Vagina (tissue), 2 donors: ENCODE data around the gene FADS2. TPM values are rescaled to one million over a fixed set of nuclear protein-coding genes. Genes with fewer than 3 reads are reported as not detected.

ENCODE experiments used
- DNase-seq, 2 donors: peaks; one replicate each; pipeline ENCODE4 v3.0.0-alpha.2; 2017; ENCODE audit errors: extremely low spot score in 2 of 2
- H3K27ac ChIP-seq: fragments of 200-600 bp; sonication (generic); one replicate; pipeline ENCODE4 v1.5.1; 2019
- H3K27me3 ChIP-seq: fragments of 200-600 bp; sonication (generic); one replicate; pipeline ENCODE4 v1.5.1; 2019
- H3K36me3 ChIP-seq, 2 donors: fragments of 200-600 bp; sonication (generic); one replicate each; pipeline ENCODE4 v1.5.1; 2017 to 2019
- H3K4me1 ChIP-seq: fragments of 200-600 bp; sonication (generic); one replicate; pipeline ENCODE4 v1.5.1; 2019
- H3K4me3 ChIP-seq, 2 donors: fragments of 200-600 bp; sonication (generic); 1 replicate in 1 of 2; 2 replicates in 1 of 2; pipeline ENCODE4 v1.5.1; 2016 to 2019
- H3K9me3 ChIP-seq: fragments of 200-600 bp; sonication (generic); one replicate; pipeline ENCODE4 v1.5.1; 2019
- POLR2A ChIP-seq, 2 donors: fragments of 450-650 bp; IDR thresholded peaks; one replicate each; pipeline ENCODE4 v1.6.1; 2017; ENCODE audit warnings: antibody characterized with exemption in 2 of 2, mild to moderate bottlenecking in 2 of 2, moderate library complexity in 2 of 2
- POLR2AphosphoS5 ChIP-seq, 2 donors: sonication (generic); formaldehyde crosslinking; IDR thresholded peaks; one replicate each; pipeline ENCODE4 v1.9.0; 2017; ENCODE audit warnings: antibody characterized with exemption in 2 of 2, mild to moderate bottlenecking in 2 of 2, low read depth in 1 of 2; ENCODE audit not compliant: insufficient read depth in 1 of 2
- intact Hi-C: fragments of 100-400 bp; cut with DNase I; formaldehyde crosslinking; loops from one replicate; pipeline ENCODE4 v1.15.1; 2023
- total RNA-seq: library from RNA; depleted of rRNA; stranded (reverse); fragments of >200 nt; gene quantifications from one replicate; pipeline ENCODE4 v1.2.3, GENCODE V29; 2016
- TF ChIP-seq, protein P1 (sequence below), 3 experiments: fragments of 450-650 bp in 2 of 3; fragments of 200-600 bp in 1 of 3; sonication (generic) in 1 of 3; IDR thresholded peaks; one replicate each; pipeline ENCODE4 v1.5.1; 2017 to 2019; ENCODE audit warnings: antibody characterized with exemption in 3 of 3, mild to moderate bottlenecking in 2 of 3, moderate library complexity in 2 of 3

Gene FADS2
- total RNA-seq, 1 donor from 2014 or later: 25.5 TPM

- Histone ChIP-seq H3K9me3 (no peaks in the 10 kb centered on the region), H3K4me3 (no peak overlapping the region), H3K36me3 (peaks cover 0 to 7% of the 10 kb centered on the region in 2 donors), H3K27ac (no peak overlapping the region), H3K27me3 (no peaks in the 10 kb centered on the region), H3K4me1 (peaks cover 10% of the 10 kb centered on the region)
- TF ChIP-seq, protein P1, sequence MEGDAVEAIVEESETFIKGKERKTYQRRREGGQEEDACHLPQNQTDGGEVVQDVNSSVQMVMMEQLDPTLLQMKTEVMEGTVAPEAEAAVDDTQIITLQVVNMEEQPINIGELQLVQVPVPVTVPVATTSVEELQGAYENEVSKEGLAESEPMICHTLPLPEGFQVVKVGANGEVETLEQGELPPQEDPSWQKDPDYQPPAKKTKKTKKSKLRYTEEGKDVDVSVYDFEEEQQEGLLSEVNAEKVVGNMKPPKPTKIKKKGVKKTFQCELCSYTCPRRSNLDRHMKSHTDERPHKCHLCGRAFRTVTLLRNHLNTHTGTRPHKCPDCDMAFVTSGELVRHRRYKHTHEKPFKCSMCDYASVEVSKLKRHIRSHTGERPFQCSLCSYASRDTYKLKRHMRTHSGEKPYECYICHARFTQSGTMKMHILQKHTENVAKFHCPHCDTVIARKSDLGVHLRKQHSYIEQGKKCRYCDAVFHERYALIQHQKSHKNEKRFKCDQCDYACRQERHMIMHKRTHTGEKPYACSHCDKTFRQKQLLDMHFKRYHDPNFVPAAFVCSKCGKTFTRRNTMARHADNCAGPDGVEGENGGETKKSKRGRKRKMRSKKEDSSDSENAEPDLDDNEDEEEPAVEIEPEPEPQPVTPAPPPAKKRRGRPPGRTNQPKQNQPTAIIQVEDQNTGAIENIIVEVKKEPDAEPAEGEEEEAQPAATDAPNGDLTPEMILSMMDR (IDR thresholded peaks at IDR 0.05): no peak
- no peak for TF ChIP-seq POLR2A (IDR thresholded peaks at IDR 0.05)
- TF ChIP-seq POLR2AphosphoS5 (IDR thresholded peaks at IDR 0.05; ENCODE audit: insufficient read depth in 1 of 2, low read depth in 1 of 2): no peak
- no peak for DNase-seq
- intact Hi-C loops: no loop called here
Observed at GRCh38 chr11:61780581-61781162, 47.4 kb upstream of the FADS2 start.

GRCh38 chr11:61781585-61781984 is 46.5 kb upstream of the FADS2 start:
- peaks cover 0 to 15% of the 10 kb centered on the region in 2 donors for H3K36me3 ChIP-seq
- H3K27ac ChIP-seq: no peak overlapping the region
- peaks cover 10% of the 10 kb centered on the region for H3K4me1 ChIP-seq
- no peak overlapping the region for H3K4me3 ChIP-seq
- no peaks in the 10 kb centered on the region for H3K27me3 ChIP-seq
- H3K9me3 ChIP-seq: no peaks in the 10 kb centered on the region
- TF ChIP-seq, protein P1 (IDR thresholded peaks at IDR 0.05): no peak
- no peak for TF ChIP-seq POLR2AphosphoS5 (IDR thresholded peaks at IDR 0.05; ENCODE audit: insufficient read depth in 1 of 2, low read depth in 1 of 2)
- no peak for TF ChIP-seq POLR2A (IDR thresholded peaks at IDR 0.05)
- intact Hi-C loops: no loop called here
- no peak for DNase-seq

DNA sequence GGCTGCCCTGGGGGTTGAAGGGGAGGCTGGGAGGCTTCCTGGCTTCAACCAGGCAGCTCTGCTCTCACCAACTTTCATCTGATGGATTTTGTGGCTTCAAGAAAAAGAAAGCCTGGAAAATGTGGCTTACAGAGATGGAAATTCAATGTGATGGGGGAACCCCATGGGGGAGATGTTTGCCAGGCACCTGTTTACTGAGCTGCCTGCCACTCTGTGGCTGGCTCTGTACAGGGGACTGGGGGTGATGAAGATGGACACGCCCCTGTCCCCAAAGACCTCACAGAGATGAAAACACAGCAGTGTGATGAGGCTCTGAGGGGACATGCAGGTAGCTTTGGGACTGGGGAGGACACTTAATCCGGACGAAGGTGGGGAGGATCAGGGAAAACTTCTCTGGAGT is 45.8 kb upstream of the FADS2 start:
- Histone ChIP-seq H3K4me3 (no peak overlapping the region), H3K27ac (no peak overlapping the region), H3K4me1 (peaks cover 6% of the 10 kb centered on the region), H3K9me3 (no peaks in the 10 kb centered on the region), H3K27me3 (no peaks in the 10 kb centered on the region), H3K36me3 (peaks cover 0 to 22% of the 10 kb centered on the region in 2 donors)
- no peak for DNase-seq
- TF ChIP-seq, protein P1 (IDR thresholded peaks at IDR 0.05): no peak
- TF ChIP-seq POLR2AphosphoS5 (IDR thresholded peaks at IDR 0.05; ENCODE audit: insufficient read depth in 1 of 2, low read depth in 1 of 2) (no peak), POLR2A (IDR thresholded peaks at IDR 0.05) (no peak)
- intact Hi-C loops: no loop called here

- TF ChIP-seq POLR2A (IDR thresholded peaks at IDR 0.05) (no peak), POLR2AphosphoS5 (IDR thresholded peaks at IDR 0.05; ENCODE audit: insufficient read depth in 1 of 2, low read depth in 1 of 2) (no peak)
- TF ChIP-seq, protein P1 (IDR thresholded peaks at IDR 0.05): no peak
- H3K36me3 ChIP-seq: peaks cover 0 to 28% of the 10 kb centered on the region in 2 donors
- peaks cover under 1% of the 10 kb centered on the region for H3K4me1 ChIP-seq
- intact Hi-C loops: no loop called here
- H3K27me3 ChIP-seq: no peaks in the 10 kb centered on the region
- no peak for DNase-seq
- H3K27ac ChIP-seq: no peak overlapping the region
- H3K4me3 ChIP-seq: no peak overlapping the region
- H3K9me3 ChIP-seq: no peaks in the 10 kb centered on the region
Observed at GRCh38 chr11:61782841-61783240, 45.3 kb upstream of the FADS2 start.

DNA sequence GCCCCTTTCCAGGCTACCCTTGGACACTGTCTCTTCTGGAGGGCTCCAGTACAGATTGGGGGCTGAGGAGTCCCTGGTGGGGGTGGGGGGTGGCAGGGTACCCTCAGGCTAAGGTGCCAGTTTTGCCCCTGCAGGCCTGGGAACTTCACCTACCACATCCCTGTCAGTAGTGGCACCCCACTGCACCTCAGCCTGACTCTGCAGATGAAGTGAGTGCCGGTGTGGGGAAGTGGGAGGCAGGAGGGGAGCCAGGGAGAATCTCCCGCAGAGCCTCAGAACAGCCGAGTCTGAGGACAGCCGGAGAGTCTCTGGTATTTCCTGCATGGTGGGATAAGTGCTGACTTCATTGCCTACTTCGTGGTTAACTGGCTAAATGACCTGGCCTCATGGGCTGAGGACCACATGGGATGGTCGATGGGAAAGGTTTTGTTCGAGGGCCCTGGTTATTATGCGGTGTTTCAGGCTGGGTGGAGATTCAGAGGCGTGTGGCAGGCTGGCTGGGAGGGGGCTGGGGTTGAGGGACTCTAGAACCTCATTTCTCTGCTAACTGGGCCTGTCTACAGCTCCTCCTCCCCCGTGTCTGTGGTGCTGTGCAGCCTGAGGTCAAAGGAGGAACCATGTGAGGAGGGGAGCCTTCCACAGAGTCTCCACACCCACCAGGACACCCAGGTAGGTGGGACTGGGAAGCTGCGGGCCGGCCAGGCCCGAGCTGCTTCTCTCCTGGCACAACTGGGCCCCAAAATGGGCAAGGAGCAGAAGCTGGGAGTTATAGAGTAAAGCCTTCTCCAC is 44.2 kb upstream of the FADS2 start:
- H3K9me3 ChIP-seq: no peaks in the 10 kb centered on the region
- peaks cover 0 to 38% of the 10 kb centered on the region in 2 donors for H3K36me3 ChIP-seq
- DNase-seq: no peak
- no peaks in the 10 kb centered on the region for H3K27me3 ChIP-seq
- TF ChIP-seq, protein P1 (IDR thresholded peaks at IDR 0.05): no peak
- TF ChIP-seq POLR2AphosphoS5 (IDR thresholded peaks at IDR 0.05; ENCODE audit: insufficient read depth in 1 of 2, low read depth in 1 of 2): no peak
- TF ChIP-seq POLR2A (IDR thresholded peaks at IDR 0.05): no peak
- H3K4me1 ChIP-seq: no peaks in the 10 kb centered on the region
- no peak overlapping the region for H3K4me3 ChIP-seq
- intact Hi-C loops: no loop called here
- H3K27ac ChIP-seq: no peak overlapping the region
